Measurements from ENCODE around the gene MDN1.

The MDN1 gene

DNA sequence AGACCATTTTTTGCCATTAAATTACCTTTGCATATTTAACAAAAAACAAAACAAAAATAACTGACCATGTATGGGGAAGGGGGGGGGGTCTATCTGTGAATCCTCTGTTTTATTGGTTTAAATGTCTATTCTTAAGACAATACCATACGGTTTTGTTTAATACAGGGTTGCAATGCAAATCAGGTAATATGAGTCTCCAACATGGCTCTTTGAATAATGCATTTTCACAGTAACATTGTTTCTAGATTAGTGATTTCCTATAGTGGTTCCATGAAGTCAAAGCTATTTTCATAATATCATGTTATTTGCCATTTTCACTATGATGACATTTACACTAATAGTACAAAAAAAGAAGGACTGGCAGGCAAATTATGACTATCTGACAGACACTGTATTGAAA is 116.3 kb downstream of the MDN1 start:
- no peak for DNase-seq (ENCODE audit: low read depth in 1 of 2, low spot score in 1 of 2)

DNA sequence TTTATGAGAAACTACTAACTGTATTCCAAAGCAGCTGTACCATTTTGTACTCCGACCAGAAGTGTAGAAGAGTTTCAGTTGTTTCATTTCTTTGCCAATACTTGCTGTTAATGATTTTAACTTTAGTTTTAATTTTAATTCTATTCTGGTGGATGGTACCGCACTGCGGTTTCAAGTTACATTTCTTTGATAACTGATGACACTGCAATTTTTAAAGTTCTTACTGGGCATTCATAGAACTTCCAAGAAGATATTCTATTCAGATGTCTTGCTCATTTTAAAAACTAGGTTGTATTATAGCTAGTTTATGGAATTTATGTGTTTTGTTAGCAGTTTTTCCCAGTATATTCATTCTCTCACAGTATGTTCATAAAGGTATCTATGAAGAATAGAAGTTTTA is 117.2 kb downstream of the MDN1 start:
- DNase-seq (ENCODE audit: low read depth in 1 of 2, low spot score in 1 of 2): no peak

DNA sequence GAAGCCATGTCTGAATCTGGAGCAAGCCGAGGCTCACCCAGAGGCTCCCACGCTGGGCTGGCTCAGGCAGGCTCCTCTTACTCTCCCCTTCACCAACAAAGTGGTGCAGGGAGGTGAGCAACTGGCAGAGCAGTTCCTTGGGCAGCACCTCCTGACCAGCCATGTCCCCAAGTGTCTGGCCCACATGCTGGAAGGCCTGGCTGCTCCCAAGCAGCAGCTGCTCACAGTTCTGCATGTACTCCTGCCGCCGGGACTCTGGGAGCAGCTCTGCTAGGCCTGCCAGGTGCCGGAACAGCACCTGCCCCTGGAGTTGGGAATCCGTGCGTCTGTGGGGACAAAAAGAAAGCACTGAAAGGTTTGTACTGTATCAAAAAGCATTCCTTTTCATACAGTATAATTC is 123.9 kb downstream of the MDN1 start:
- no peak for DNase-seq (ENCODE audit: low read depth in 1 of 2, low spot score in 1 of 2)

GRCh38 chr6:89694428-89694827 is 125.2 kb downstream of the MDN1 start:
- DNase-seq (ENCODE audit: low read depth in 1 of 2, low spot score in 1 of 2): no peak

DNA sequence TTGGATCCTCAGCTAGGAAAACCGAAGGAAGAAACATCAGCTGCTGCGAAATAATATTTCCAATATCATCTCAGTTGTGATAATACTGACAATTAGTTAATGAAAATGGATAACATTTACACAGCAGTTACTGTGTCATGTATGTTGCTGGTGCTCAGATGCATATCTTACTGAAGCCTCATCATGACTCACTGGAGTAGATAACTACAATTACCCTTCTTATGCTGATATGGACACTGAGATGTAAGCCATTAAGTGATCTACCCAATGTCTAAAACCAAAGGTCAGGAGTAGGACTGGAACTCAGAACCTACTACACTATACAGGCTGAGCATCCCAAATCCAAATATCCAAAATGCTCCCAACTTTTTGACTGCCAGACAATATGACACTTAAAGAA is 126.4 kb downstream of the MDN1 start:
- DNase-seq (ENCODE audit: low read depth in 1 of 2, low spot score in 1 of 2): no peak

DNA sequence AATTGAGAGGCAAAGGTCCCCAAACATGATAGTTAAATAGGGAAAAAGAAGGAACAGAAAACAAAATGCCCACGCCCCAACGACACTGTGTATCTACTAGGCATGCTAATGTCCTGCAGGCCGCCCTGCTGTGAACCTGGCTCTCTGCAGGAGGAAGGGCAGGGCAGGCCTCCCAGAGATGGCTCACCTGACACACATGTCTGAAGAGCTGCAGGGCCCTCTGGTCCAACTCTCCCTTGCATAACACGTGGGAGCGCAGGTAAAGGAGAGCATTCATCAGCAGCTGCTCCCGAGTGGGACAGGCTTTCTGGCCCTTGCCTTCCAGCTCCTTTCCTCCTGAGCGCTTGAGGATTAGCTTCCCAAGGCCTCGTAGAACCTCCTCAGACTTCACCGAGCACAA is 127.3 kb downstream of the MDN1 start:
- DNase-seq (ENCODE audit: low read depth in 1 of 2, low spot score in 1 of 2): no peak

- no peak for DNase-seq (ENCODE audit: low read depth in 1 of 2, low spot score in 1 of 2)
Observed at GRCh38 chr6:89690944-89691324, 128.7 kb downstream of the MDN1 start.

- DNase-seq (ENCODE audit: low read depth in 1 of 2, low spot score in 1 of 2): no peak
Observed at GRCh38 chr6:89689732-89690131, 129.9 kb downstream of the MDN1 start.

- DNase-seq (ENCODE audit: low read depth in 1 of 2, low spot score in 1 of 2): no peak
Observed at GRCh38 chr6:89688328-89688727, 131.3 kb downstream of the MDN1 start.

DNA sequence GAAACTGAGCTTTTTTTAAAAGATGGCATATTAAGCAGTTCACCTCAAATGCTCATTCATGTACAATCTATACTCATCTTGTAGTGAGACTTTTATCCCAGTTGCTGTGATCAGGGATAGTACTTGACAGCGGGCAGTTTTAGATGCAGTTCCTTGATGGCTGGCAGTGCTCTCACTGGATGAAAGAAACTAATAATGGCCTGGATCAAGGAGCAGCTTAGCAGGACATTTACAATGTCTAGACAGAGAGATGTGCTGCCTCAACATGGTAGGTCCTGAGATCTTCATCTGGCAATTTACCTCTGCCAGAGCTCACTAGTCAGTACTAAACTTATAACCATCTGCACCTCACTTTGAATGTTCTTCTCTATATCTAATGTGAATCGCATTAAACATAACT is 134.3 kb downstream of the MDN1 start:
- no peak for DNase-seq (ENCODE audit: low read depth in 1 of 2, low spot score in 1 of 2)

GRCh38 chr6:89682991-89683390 is 136.6 kb downstream of the MDN1 start:
- no peak for DNase-seq (ENCODE audit: low read depth in 1 of 2, low spot score in 1 of 2)

DNA sequence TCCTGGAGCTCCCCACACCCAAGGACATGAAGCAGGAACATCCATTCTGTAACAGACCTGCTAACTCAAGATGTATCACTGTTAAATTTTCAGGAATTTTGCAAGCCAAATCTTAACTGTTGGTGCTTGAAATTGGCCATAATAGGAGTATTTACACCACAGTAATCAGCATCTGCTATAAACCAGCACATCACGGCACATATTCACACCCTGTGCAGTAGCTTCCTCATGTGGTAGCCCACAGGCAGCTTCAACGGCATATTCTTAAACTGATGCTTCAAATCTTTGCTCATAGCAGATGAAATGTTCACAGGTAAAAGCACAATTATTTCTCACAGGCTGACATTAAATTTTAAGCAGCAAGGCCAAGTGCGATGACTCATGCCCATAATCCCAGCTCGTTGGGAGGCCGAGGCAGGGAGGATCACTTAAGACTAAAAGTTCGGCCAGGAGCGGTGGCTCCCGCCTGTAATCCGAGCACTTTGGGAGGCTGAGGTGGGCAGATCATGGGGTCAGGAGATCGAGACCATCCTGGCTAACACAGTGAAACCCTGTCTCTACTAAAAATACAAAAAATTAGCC is 137.5 kb downstream of the MDN1 start:
- DNase-seq (ENCODE audit: low read depth in 1 of 2, low spot score in 1 of 2): no peak

- DNase-seq (ENCODE audit: low read depth in 1 of 2, low spot score in 1 of 2): no peak
Observed at GRCh38 chr6:89680551-89680950, 139.0 kb downstream of the MDN1 start.

- DNase-seq (ENCODE audit: low read depth in 1 of 2, low spot score in 1 of 2): no peak
Observed at GRCh38 chr6:89680150-89680549, 139.4 kb downstream of the MDN1 start.

GRCh38 chr6:89679215-89680120 is 140.1 kb downstream of the MDN1 start:
- no peak for DNase-seq (ENCODE audit: low read depth in 1 of 2, low spot score in 1 of 2)

DNA sequence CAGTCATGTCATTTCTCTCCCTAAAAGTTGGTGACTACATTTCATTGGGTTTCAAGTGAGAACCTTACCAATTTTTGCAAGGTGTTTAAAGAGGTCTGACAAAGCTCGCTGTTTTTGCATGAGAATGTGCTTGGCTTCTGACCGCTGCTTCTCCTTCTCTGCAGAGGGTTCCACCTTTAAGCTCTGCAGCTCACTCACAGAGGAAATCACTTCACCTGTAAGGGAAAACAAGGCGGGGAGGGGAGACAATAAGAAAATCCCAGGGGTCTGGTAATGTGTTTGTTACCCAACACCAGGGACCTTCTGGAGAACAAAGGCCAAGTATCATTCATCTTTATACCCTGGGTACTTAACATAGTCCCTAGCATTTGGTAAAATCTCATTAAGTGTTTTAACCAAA is 141.1 kb downstream of the MDN1 start:
- no peak for DNase-seq (ENCODE audit: low read depth in 1 of 2, low spot score in 1 of 2)

GRCh38 chr6:89675949-89676748 is 143.4 kb downstream of the MDN1 start:
- DNase-seq (ENCODE audit: low read depth in 1 of 2, low spot score in 1 of 2): no peak

- no peak for DNase-seq (ENCODE audit: low read depth in 1 of 2, low spot score in 1 of 2)
Observed at GRCh38 chr6:89670935-89671565, 148.5 kb downstream of the MDN1 start.

DNA sequence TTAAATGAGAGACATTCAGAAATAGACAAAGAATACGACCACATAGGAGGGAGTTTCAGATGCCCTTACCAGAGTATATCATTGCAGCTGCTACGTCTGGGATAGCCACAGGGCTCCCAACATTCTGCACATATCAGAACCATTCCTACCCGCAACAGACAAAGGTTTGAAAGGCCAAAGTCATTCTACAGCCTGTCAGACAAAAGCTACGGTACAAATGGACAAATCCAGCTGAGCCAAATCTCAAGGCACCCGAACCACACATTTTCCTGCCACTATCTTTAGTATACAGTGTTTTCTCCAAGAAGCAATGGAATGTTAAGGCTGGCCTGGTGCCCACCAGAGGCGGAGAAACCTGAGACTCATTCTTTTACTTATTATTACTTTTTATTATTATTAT is 150.6 kb downstream of the MDN1 start:
- DNase-seq (ENCODE audit: low read depth in 1 of 2, low spot score in 1 of 2): no peak

DNA sequence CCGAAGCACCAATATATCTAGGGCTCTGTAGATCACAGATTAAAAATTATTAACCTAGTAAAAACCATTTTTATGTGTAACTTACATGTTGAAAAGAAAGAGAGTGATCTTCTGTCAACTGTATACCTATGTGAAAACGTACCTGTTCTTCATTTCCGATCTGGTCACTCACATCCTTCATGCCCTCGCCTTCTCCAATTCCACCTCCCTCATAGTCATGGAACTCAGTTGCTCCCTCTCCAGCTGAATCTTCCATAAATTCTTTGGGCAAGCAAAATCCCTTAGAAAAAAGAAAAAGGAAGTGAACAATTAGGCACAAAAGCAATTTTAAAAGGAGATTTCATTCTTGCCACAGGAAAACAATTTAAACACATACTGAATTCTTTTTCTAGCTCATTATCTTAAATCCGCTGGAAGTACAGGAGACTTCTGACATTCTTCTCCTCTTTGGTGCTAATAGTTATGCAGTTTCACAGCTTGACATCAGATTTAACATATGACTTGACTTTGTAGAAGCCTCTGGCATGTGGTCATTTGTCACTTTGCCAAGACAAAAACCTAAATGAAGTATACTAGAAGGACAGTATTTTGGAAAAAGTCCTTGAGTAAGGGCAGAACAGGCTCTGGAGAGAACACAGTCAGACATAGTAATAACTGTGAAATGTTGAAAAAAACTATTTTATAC is 151.6 kb downstream of the MDN1 start:
- no peak for DNase-seq (ENCODE audit: low read depth in 1 of 2, low spot score in 1 of 2)

- no peak for DNase-seq (ENCODE audit: low read depth in 1 of 2, low spot score in 1 of 2)
Observed at GRCh38 chr6:89662659-89663223, 156.9 kb downstream of the MDN1 start.
